Pancreas (tissue), 10 donors: ENCODE results near the gene LSAMP. TPM values are rescaled to one million over a fixed set of nuclear protein-coding genes. Genes with fewer than 3 reads are reported as not detected.
A peak's percentile ranks its signal among the peaks of the same experiment; 100 is the strongest.

Experiments
- ATAC-seq, 4 donors: fragments of 200-7000 bp; cut with Tn5 transposase; one replicate each; pipeline versions ENCODE4 v1.8.0 to v1.9.1; 2020; ENCODE audit warnings: mild to moderate bottlenecking in 4 of 4, moderate library complexity in 4 of 4
- DNase-seq, 6 donors: peaks; one replicate each; pipeline ENCODE4 v3.0.0-alpha.2; 2020
- FAIRE-seq: peaks from 2 replicates; lab custom pipeline; 2012; peaks lifted over from hg19 to GRCh38; lab: Jason Lieb, UNC
- H3K27ac ChIP-seq, 4 donors: fragments of 200-600 bp; sonication (generic); 1 replicate in 3 of 4; 2 replicates in 1 of 4; pipeline versions ENCODE4 v1.5.0 to v1.8.0; 2020
- H3K27me3 ChIP-seq, 4 donors: fragments of 200-600 bp; one replicate each; pipeline ENCODE4 v1.8.0; 2021
- H3K36me3 ChIP-seq, 3 donors: fragments of 200-600 bp; sonication (generic) in 1 of 3; one replicate each; pipeline versions ENCODE4 v1.5.0 to v1.8.0; 2020 to 2021
- H3K4me1 ChIP-seq, 3 donors: fragments of 200-600 bp; one replicate each; pipeline ENCODE4 v1.8.0; 2021
- H3K4me3 ChIP-seq, 4 donors: fragments of 200-600 bp; sonication (generic) in 2 of 4; one replicate each; pipeline versions ENCODE4 v1.5.0 to v1.8.0; 2020 to 2021
- H3K9me3 ChIP-seq, 4 donors: fragments of 200-600 bp; one replicate each; pipeline ENCODE4 v1.8.0; 2021
- CTCF ChIP-seq, 4 donors: fragments of 200-600 bp; sonication (generic) in 3 of 4; IDR thresholded peaks; one replicate each; pipeline versions ENCODE4 v1.5.0 to v1.8.0; 2021; ENCODE audit warnings: antibody characterized with exemption in 4 of 4
- WGBS, 2 donors: extraction: QIAGEN DNeasy Blood & Tissue Kit; methylation state at CpG; one replicate each; pipeline ENCODE4 v1.1.7; 2013; 5-methylcytosine and 5-hydroxymethylcytosine counted together
- intact Hi-C, 3 donors: fragments of 100-400 bp; cut with DNase I; formaldehyde crosslinking; loops; one replicate each; pipeline versions ENCODE4 v1.11.1 to v1.14.2; 2022
- polyA plus RNA-seq, 2 donors: library from polyadenylated mRNA; stranded (reverse); fragments of 200-250 nt; gene quantifications; one replicate each; pipeline ENCODE4 v1.2.3, GENCODE V29; 2013
- total RNA-seq, 6 donors: library from RNA; stranded (reverse); fragmentation: NEBNext Ultra II Directional in 4 of 6; extraction: Animal tissue kit (Norgen Biotek cat#: 25700) in 4 of 6; gene quantifications; one replicate each; pipeline versions ENCODE4 v1.2.1 to v1.2.4, GENCODE V29; 2021 to 2023
- donor health status: healthy with polysubstance abuse.
- donor health status: DM: no; HTN: no; CAD: no; lungs with moderate emphysema.
- donor health status: DM: no; HTN: no; CAD: no.
- donor health status: control.
- donor health status: control.
- donor health status: Bipolar disorder and iron deficiency.
- donor health status: DM: yes; HTN: yes; CAD: no.
- donor health status: DM: no; HTN: no; CAD: no.
- donor health status: DM: no; HTN: no; CAD: no.
- donor health status: DM: yes; HTN: yes; CAD: no.

LSAMP gene
- total and polyA plus RNA-seq, 8 donors = 0.51 to 5.5 (median 1.5) TPM

DNA sequence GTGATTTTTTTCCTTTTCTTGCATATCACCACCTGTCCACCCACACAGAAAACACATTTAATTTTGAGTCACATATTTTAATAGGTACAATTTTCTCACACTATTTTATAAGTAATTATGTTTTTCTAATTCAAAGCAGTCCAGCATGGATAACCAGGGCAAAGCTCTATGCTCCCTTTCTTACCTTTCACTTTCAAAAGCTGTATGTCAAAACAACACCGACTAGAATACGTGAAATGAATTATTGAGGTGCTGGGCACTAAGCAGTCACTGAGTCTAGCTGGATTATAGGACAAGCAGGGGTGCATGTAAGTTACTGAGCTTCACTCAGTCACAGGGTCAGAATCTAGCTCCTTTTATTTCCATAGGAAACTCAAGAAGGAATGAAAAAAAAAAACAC is 60.6 kb downstream of the LSAMP start:
- no peaks in the 10 kb centered on the region for H3K36me3 ChIP-seq
- TF ChIP-seq CTCF (IDR thresholded peaks at IDR 0.05) = no peak
- intact Hi-C loops = no loop called here
- WGBS, 2 donors = 49 to 81% methylated on average over 2 of the region's 2 CpGs
- no peaks in the 10 kb centered on the region for H3K27me3 ChIP-seq
- no peak for FAIRE-seq
- H3K4me3 ChIP-seq = no peak overlapping the region
- H3K9me3 ChIP-seq = no peaks in the 10 kb centered on the region
- H3K27ac ChIP-seq = no peak overlapping the region
- H3K4me1 ChIP-seq = no peaks in the 10 kb centered on the region
- ATAC-seq = no peak
- DNase-seq = no peak

GRCh38 chr3:116378077-116378476 is 67.2 kb downstream of the LSAMP start:
- ATAC-seq = no peak

GRCh38 chr3:116374901-116375300 is 70.4 kb downstream of the LSAMP start:
- ATAC-seq (no peak), FAIRE-seq (no peak), DNase-seq (no peak)
- no peaks in the 10 kb centered on the region for H3K27me3 ChIP-seq
- no peak for TF ChIP-seq CTCF (IDR thresholded peaks at IDR 0.05)
- 48 to 55% methylated on average over 2 of the region's 2 CpGs for WGBS, 2 donors
- intact Hi-C loops = no loop called here
- H3K27ac ChIP-seq = no peak overlapping the region
- H3K4me1 ChIP-seq = no peaks in the 10 kb centered on the region
- no peaks in the 10 kb centered on the region for H3K36me3 ChIP-seq
- no peak overlapping the region for H3K4me3 ChIP-seq
- no peaks in the 10 kb centered on the region for H3K9me3 ChIP-seq

More at GRCh38 chr3:116378077-116378476, 67.2 kb downstream of the LSAMP start:
- TF ChIP-seq CTCF (IDR thresholded peaks at IDR 0.05) = no peak
- Histone ChIP-seq H3K4me3 (no peak overlapping the region), H3K9me3 (no peaks in the 10 kb centered on the region), H3K27me3 (no peaks in the 10 kb centered on the region), H3K4me1 (no peaks in the 10 kb centered on the region), H3K36me3 (no peaks in the 10 kb centered on the region), H3K27ac (no peak overlapping the region)
- DNase-seq = no peak
- 48 to 72% methylated on average over 1 of the region's 1 CpG for WGBS, 2 donors
- intact Hi-C loops = no loop called here
- no peak for FAIRE-seq

DNA sequence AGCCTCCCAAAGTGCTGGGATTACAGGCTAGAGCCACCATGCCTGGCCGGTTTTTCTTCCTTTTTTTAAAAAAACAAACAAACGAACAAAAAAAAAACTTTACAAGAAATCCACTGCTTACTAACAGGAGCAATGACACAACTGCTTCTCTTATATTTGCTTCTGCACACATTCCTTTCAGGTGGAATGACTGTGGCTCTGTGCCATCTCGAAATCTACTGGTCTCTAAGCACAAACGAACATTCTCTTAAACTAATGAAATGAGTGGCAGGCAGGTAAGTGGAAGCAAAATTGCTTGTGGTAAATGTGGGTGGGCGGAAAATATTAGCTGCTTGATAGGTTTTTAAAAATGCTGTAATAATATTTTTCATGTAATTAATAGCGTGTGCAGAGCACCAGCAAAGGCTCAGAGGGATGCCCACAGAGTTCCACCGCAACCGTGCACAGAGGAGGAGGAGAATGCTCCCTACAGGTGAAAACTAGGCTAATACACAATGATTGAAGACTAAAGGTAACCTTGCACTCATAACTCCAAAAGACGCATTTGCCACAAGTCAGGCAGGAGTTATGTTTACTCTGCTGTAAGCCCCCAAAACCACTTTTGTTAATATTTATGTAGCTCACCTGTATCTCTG is 77.4 kb downstream of the LSAMP start:
- Histone ChIP-seq H3K27me3 (no peaks in the 10 kb centered on the region), H3K9me3 (no peaks in the 10 kb centered on the region), H3K4me1 (no peaks in the 10 kb centered on the region), H3K27ac (no peak overlapping the region), H3K4me3 (no peak overlapping the region), H3K36me3 (no peaks in the 10 kb centered on the region)
- intact Hi-C loops = no loop called here
- FAIRE-seq (no peak), ATAC-seq (peak in 1 of 4 donors; percentile 27), DNase-seq (no peak)
- 36 to 47% methylated on average over 9 of the region's 9 CpGs for WGBS, 2 donors
- TF ChIP-seq CTCF (IDR thresholded peaks at IDR 0.05) = no peak

GRCh38 chr3:116356056-116356455 is 89.2 kb downstream of the LSAMP start:
- DNase-seq = no peak
- no peaks in the 10 kb centered on the region for H3K27me3 ChIP-seq
- H3K36me3 ChIP-seq = no peaks in the 10 kb centered on the region
- no peaks in the 10 kb centered on the region for H3K9me3 ChIP-seq
- no peak for ATAC-seq
- WGBS, 2 donors = 91 to 92% methylated on average over 2 of the region's 2 CpGs
- H3K27ac ChIP-seq = no peak overlapping the region
- no peak overlapping the region for H3K4me3 ChIP-seq
- FAIRE-seq = no peak
- intact Hi-C loops = no loop called here
- no peak for TF ChIP-seq CTCF (IDR thresholded peaks at IDR 0.05)
- H3K4me1 ChIP-seq = no peaks in the 10 kb centered on the region
